GM10248 (cell line): ENCODE measurements around the gene PIGBOS1.

Experiments used
- CTCF ChIA-PET: fragments of 300-600 bp; sonication (Branson Sonifier 250); formaldehyde crosslinking; extraction: SDS; loops from one replicate; lab custom pipeline; 2021; ENCODE audit warnings: antibody characterized with exemption; lab: Yijun Ruan, JAX
- POLR2A ChIA-PET: fragments of 350-650 bp; sonication (Branson Sonifier 250); formaldehyde crosslinking; extraction: SDS; loops from one replicate; lab custom pipeline; 2020; ENCODE audit warnings: antibody characterized with exemption; lab: Yijun Ruan, JAX
- DNase-seq: peaks from one replicate; pipeline ENCODE4 v3.0.0; 2012; ENCODE audit errors: extremely low spot score
- CTCF ChIP-seq: IDR thresholded peaks from 2 replicates; pipeline ENCODE4 v1.5.1; 2012; ENCODE audit warnings: mild to moderate bottlenecking, low read depth; ENCODE audit errors: extremely low read depth, missing control alignments, control extremely low read depth

The PIGBOS1 gene

GRCh38 chr15:55357774-55358173 is 38.9 kb upstream of the PIGBOS1 start:
- ChIA-PET POLR2A (no interaction called here), CTCF (interaction anchor here (1.3 to 2.9 kb wide), 3 partner anchors 9 to 16 kb away, joined by 3 to 8 read pairs (median 7); no protein-coding TSS in a partner anchor)
- DNase-seq, result no peak
- no peak for TF ChIP-seq CTCF

- no peak for DNase-seq
- CTCF ChIA-PET, result interaction anchor here (1.3 to 2.9 kb wide), 3 partner anchors 10 to 16 kb away, joined by 3 to 8 read pairs (median 7); no protein-coding TSS in a partner anchor
- POLR2A ChIA-PET, result no interaction called here
These were observed 38.2 kb upstream of the PIGBOS1 start for GRCh38 chr15:55356985-55357585.

GRCh38 chr15:55353025-55353424 is 34.1 kb upstream of the PIGBOS1 start:
- CTCF ChIA-PET, result no interaction called here
- POLR2A ChIA-PET, result no interaction called here
- DNase-seq, result no peak
- no peak for TF ChIP-seq CTCF

More at GRCh38 chr15:55356985-55357585, 38.2 kb upstream of the PIGBOS1 start:
- no peak for TF ChIP-seq CTCF

- DNase-seq, result no peak
- ChIA-PET POLR2A (no interaction called here), CTCF (no interaction called here)
- no peak for TF ChIP-seq CTCF
These were observed 30.4 kb upstream of the PIGBOS1 start for GRCh38 chr15:55349282-55349681.

GRCh38 chr15:55348281-55348778 is 29.4 kb upstream of the PIGBOS1 start:
- CTCF ChIA-PET, result interaction anchor here (2.1 kb wide), 1 partner anchor 10 kb away, joined by 7 read pairs; no protein-coding TSS in a partner anchor
- POLR2A ChIA-PET, result no interaction called here
- no peak for DNase-seq
- TF ChIP-seq CTCF, result no peak

- CTCF ChIA-PET, result interaction anchor here (0.9 to 2.1 kb wide), 2 partner anchors 10 to 13 kb away, joined by 3 to 8 read pairs; no protein-coding TSS in a partner anchor
- no peak for DNase-seq
- POLR2A ChIA-PET, result no interaction called here
- no peak for TF ChIP-seq CTCF
These were observed 25.3 kb upstream of the PIGBOS1 start for GRCh38 chr15:55344206-55344605.
